Ishikawa (cell line): ENCODE data around the gene ATG2B.

ENCODE experiments used
- CEBPB ChIP-seq: IDR thresholded peaks from 2 replicates; pipeline ENCODE4 v1.6.1; 2012
- CREB1 ChIP-seq: IDR thresholded peaks from 2 replicates; pipeline ENCODE4 v1.6.1; 2012; ENCODE audit warnings: low read depth
- EGR1 ChIP-seq: IDR thresholded peaks from 2 replicates; pipeline ENCODE4 v1.6.1; 2012
- EP300 ChIP-seq: IDR thresholded peaks from 2 replicates; pipeline ENCODE4 v1.6.1; 2012; ENCODE audit warnings: borderline replicate concordance
- FOXM1 ChIP-seq: IDR thresholded peaks from 2 replicates; pipeline ENCODE4 v1.6.1; 2012; ENCODE audit warnings: low read depth, borderline replicate concordance
- MAX ChIP-seq: IDR thresholded peaks from 2 replicates; pipeline ENCODE4 v1.6.1; 2012
- NFIC ChIP-seq: IDR thresholded peaks from 2 replicates; pipeline ENCODE4 v1.6.1; 2012
- RAD21 ChIP-seq: IDR thresholded peaks from 2 replicates; pipeline ENCODE4 v1.6.1; 2012; ENCODE audit warnings: low read depth
- TAF1 ChIP-seq: IDR thresholded peaks from 2 replicates; pipeline ENCODE4 v1.6.1; 2012; ENCODE audit warnings: low read depth, mild to moderate bottlenecking
- TCF12 ChIP-seq: IDR thresholded peaks from 2 replicates; pipeline ENCODE4 v1.6.1; 2012; ENCODE audit warnings: low read depth
- TEAD4 ChIP-seq: IDR thresholded peaks from 2 replicates; pipeline ENCODE4 v1.6.1; 2012
- USF1 ChIP-seq: IDR thresholded peaks from 2 replicates; pipeline ENCODE4 v1.6.1; 2012
- YY1 ChIP-seq: IDR thresholded peaks from 2 replicates; pipeline ENCODE4 v1.6.1; 2012; ENCODE audit warnings: low read depth
- ZBTB7A ChIP-seq: IDR thresholded peaks from 2 replicates; pipeline ENCODE4 v1.6.1; 2012; ENCODE audit warnings: low read depth
- TF ChIP-seq, protein P1 (sequence below): IDR thresholded peaks from 2 replicates; pipeline ENCODE4 v1.6.1; 2012; ENCODE audit warnings: low read depth, mild to moderate bottlenecking

The ATG2B gene

DNA sequence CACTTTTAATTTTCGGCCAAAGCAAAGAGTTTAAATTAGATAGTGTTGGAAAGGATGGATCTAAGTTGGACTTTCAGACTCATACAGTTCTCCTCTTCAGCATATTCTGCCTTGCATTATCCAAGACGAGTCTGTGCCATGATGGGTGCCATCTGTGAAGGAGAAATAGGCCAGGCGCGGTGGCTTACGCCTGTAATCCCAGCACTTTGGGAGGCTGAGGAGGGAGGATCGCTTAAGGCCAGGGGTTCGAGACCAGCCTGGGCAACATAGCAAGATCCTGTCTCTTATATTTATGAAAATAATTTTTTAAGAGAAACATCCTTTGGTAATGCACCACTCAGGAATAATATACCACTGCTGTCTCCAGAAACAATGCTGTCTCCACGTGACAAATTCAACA, 35.3 kb upstream of the ATG2B start:
- TF ChIP-seq EGR1 (no peak), TEAD4 (no peak), USF1 (no peak), TAF1 (no peak), MAX (no peak), TCF12 (no peak), RAD21 (no peak), ZBTB7A (no peak), EP300 (no peak), CEBPB (no peak), CREB1 (no peak), FOXM1 (no peak), YY1 (no peak)
- TF ChIP-seq, protein P1, sequence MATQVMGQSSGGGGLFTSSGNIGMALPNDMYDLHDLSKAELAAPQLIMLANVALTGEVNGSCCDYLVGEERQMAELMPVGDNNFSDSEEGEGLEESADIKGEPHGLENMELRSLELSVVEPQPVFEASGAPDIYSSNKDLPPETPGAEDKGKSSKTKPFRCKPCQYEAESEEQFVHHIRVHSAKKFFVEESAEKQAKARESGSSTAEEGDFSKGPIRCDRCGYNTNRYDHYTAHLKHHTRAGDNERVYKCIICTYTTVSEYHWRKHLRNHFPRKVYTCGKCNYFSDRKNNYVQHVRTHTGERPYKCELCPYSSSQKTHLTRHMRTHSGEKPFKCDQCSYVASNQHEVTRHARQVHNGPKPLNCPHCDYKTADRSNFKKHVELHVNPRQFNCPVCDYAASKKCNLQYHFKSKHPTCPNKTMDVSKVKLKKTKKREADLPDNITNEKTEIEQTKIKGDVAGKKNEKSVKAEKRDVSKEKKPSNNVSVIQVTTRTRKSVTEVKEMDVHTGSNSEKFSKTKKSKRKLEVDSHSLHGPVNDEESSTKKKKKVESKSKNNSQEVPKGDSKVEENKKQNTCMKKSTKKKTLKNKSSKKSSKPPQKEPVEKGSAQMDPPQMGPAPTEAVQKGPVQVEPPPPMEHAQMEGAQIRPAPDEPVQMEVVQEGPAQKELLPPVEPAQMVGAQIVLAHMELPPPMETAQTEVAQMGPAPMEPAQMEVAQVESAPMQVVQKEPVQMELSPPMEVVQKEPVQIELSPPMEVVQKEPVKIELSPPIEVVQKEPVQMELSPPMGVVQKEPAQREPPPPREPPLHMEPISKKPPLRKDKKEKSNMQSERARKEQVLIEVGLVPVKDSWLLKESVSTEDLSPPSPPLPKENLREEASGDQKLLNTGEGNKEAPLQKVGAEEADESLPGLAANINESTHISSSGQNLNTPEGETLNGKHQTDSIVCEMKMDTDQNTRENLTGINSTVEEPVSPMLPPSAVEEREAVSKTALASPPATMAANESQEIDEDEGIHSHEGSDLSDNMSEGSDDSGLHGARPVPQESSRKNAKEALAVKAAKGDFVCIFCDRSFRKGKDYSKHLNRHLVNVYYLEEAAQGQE, result no peak

GRCh38 chr14:96394047-96394815, 31.1 kb upstream of the ATG2B start:
- TF ChIP-seq TCF12, result no peak
- TF ChIP-seq NFIC, result no peak

DNA sequence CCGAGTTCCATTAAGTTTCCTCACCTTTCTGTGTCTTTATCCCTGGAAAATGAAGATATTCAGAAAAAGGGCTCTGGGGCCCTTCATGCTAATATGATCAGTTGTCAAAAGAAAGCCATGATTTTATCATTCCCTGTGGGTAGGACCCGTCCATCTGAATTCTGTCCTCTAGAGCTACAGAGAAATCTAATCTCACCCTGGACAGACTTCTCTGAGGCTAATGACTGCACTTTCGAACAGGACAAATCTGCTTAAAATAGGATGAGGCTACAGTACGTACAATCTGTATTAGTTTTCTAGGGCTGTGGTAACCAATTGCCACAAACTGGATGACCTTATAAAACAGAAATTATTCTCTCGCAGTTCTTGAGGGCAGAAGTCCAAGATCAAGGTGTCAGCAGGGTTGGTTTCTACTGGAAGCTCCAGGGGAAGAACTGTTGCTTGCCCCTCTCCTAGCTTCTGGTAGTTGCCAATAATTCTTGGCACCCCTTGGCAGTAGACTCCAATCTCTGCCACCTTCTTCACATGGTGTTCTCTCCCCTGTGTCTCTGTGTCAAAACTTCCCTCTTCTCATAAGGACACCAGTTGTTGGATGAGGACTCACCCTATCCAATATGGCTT, 30.0 kb upstream of the ATG2B start:
- TF ChIP-seq TEAD4, result no peak
- no peak for TF ChIP-seq USF1
- TF ChIP-seq NFIC, result no peak
- no peak for TF ChIP-seq TAF1
- TF ChIP-seq CREB1, result no peak
- TF ChIP-seq, protein P1, result no peak
- no peak for TF ChIP-seq YY1
- TF ChIP-seq MAX, result no peak
- no peak for TF ChIP-seq CEBPB
- no peak for TF ChIP-seq RAD21
- no peak for TF ChIP-seq FOXM1
- TF ChIP-seq EP300, result no peak
- no peak for TF ChIP-seq EGR1
- TF ChIP-seq TCF12, result no peak
- no peak for TF ChIP-seq ZBTB7A

DNA sequence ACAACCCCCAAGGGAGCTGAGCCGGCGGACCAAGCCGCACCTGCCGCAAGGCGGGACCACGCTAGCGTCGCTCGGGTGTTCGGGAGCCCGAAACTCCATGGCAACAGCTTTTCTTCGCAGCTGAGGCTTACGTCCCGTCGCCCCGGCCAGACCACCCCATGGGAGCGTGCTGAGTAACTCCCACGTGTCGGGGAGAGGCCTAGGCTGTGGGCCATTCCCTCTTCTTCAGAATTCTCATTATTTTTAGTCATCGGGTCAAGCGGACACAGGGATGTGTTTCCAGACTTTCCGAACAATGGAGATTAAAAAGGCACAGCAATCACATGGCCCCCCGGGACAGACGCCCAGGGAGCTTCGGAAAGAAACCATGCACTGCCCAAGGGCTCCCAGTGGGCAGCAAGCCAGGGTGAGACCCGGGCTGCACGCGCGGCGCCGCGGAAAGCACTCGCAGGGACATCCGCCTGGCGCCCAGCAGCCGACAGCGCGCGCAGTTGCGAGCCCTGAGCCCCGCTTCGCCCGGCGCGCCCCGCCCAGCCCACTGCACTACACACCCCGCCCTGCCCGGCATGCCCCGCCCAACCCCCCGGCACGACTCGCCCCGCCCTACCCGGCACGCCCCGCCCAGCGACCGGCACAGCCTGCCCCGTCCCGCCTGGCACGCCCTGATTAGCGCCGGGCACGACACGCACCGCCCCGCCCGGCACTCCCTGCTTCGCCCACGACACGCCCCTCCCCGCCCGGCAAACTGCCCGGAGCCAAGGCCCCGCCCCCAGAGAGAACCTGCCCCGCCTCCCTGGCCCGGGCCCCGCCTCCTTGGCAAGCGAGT, 28.4 kb upstream of the ATG2B start:
- peak; percentile 95 for TF ChIP-seq MAX
- no peak; the same call in 1 of the 2 replicates for TF ChIP-seq USF1
- TF ChIP-seq ZBTB7A, result peak; percentile 42; the same call in 1 of the 2 replicates
- TF ChIP-seq TEAD4, result no peak
- TF ChIP-seq, protein P1, result no peak
- no peak for TF ChIP-seq EGR1
- TF ChIP-seq CREB1, result no peak
- TF ChIP-seq CEBPB, result no peak
